ENCODE data around the gene SEMA4C.

The SEMA4C gene

GRCh38 chr2:96817882-96818281, 52.0 kb downstream of the SEMA4C start:
- no peak for DNase-seq

GRCh38 chr2:96816836-96817702, 52.8 kb downstream of the SEMA4C start:
- DNase-seq: no peak

GRCh38 chr2:96816127-96816835, 53.6 kb downstream of the SEMA4C start, which contains the start of gene CNNM3:
TSS of gene CNNM3 (plus strand) at chr2:96816268. CDS start at chr2:96816278, 10 bp downstream.
- DNase-seq: peak; percentile 70

GRCh38 chr2:96815326-96816126, 54.4 kb downstream of the SEMA4C start:
- no peak for DNase-seq

GRCh38 chr2:96813656-96814055, 56.2 kb downstream of the SEMA4C start:
- no peak for DNase-seq

- no peak for DNase-seq
Observed at GRCh38 chr2:96811917-96812316, 58.0 kb downstream of the SEMA4C start.

GRCh38 chr2:96810783-96811192, 59.1 kb downstream of the SEMA4C start:
- DNase-seq: no peak

- DNase-seq: no peak
Observed at GRCh38 chr2:96809951-96810782, 59.7 kb downstream of the SEMA4C start.

Data from DMS 273 treated with DMSO at 0.1 percent for 48 hours (cell line).